HepG2 (cell line): Measurements from ENCODE around the gene GRIN2D. TPM values are rescaled to one million over a fixed set of nuclear protein-coding genes. Genes with fewer than 3 reads are reported as not detected.

ENCODE experiments used
- ELF1 ChIP-seq: sonication (generic); formaldehyde crosslinking; IDR thresholded peaks from 2 replicates; pipeline ENCODE4 v1.4.0; 2020; ENCODE audit warnings: missing genetic modification reagents
- HNRNPL ChIP-seq: fragments of 200-400 bp; formaldehyde crosslinking; IDR thresholded peaks from 2 replicates; pipeline ENCODE4 v1.6.1; 2017; ENCODE audit warnings: mild to moderate bottlenecking, low read depth, low read length
- MZF1 ChIP-seq: sonication (generic); formaldehyde crosslinking; IDR thresholded peaks from 2 replicates; pipeline ENCODE4 v1.8.1; 2023; ENCODE audit warnings: mild to moderate bottlenecking, missing genetic modification reagents, borderline replicate concordance
- RARA ChIP-seq: IDR thresholded peaks from 2 replicates; pipeline ENCODE4 v1.6.1; 2016; ENCODE audit warnings: missing genetic modification reagents, missing compliant biosample characterization
- TAF15 ChIP-seq: fragments of 200-400 bp; formaldehyde crosslinking; IDR thresholded peaks from one replicate; pipeline ENCODE4 v1.6.1; 2018; ENCODE audit warnings: mild to moderate bottlenecking, low read depth, low read length; ENCODE audit not compliant: poor library complexity, severe bottlenecking
- ZBTB1 ChIP-seq: sonication (generic); formaldehyde crosslinking; IDR thresholded peaks from 2 replicates; pipeline ENCODE4 v1.4.0; 2020; ENCODE audit warnings: missing genetic modification reagents, borderline replicate concordance
- ZFP41 ChIP-seq: sonication (generic); formaldehyde crosslinking; IDR thresholded peaks from 2 replicates; pipeline ENCODE4 v1.4.0; 2020; ENCODE audit warnings: mild to moderate bottlenecking, missing genetic modification reagents, borderline replicate concordance
- ZNF331 ChIP-seq: sonication (generic); formaldehyde crosslinking; IDR thresholded peaks from 2 replicates; pipeline ENCODE4 v1.4.0; 2020; ENCODE audit warnings: missing genetic modification reagents
- ZNF431 ChIP-seq: sonication (generic); formaldehyde crosslinking; IDR thresholded peaks from 2 replicates; pipeline ENCODE4 v1.9.0; 2022; ENCODE audit warnings: missing genetic modification reagents, low read depth, mild to moderate bottlenecking, borderline replicate concordance
- ZNF44 ChIP-seq: sonication (generic); formaldehyde crosslinking; IDR thresholded peaks from 2 replicates; pipeline ENCODE4 v1.5.1; 2020; ENCODE audit warnings: mild to moderate bottlenecking, missing genetic modification reagents
- ZNF562 ChIP-seq: sonication (generic); formaldehyde crosslinking; IDR thresholded peaks from 2 replicates; pipeline ENCODE4 v1.8.0; 2022; ENCODE audit warnings: missing genetic modification reagents, borderline replicate concordance
- ZNF563 ChIP-seq: sonication (generic); formaldehyde crosslinking; IDR thresholded peaks from 2 replicates; pipeline ENCODE4 v1.8.0; 2022; ENCODE audit warnings: mild to moderate bottlenecking, moderate library complexity, missing genetic modification reagents
- ZNF629 ChIP-seq: sonication (generic); formaldehyde crosslinking; conservative IDR thresholded peaks from 2 replicates; pipeline ENCODE4 v1.5.0; 2020; ENCODE audit warnings: missing genetic modification reagents
- polyA plus RNA-seq, 8 experiments: library from polyadenylated mRNA; depleted of rRNA in 3 of 8; stranded (reverse) in 7 of 8; unstranded in 1 of 8; fragments of >200 nt; fragmentation: Illumina TruSeq in 4 of 8; extraction: Trizol in 4 of 8; gene quantifications; 2 replicates each; pipeline versions ENCODE4 v1.2.1 to v1.2.3, GENCODE V29; 2011 to 2016; ENCODE audit warnings: low read depth in 4 of 8, missing spikeins in 1 of 8, mixed read lengths in 1 of 8; ENCODE audit not compliant: insufficient read depth in 1 of 8
- total RNA-seq, 5 experiments: library from RNA; depleted of rRNA; stranded (reverse); fragments of >200 nt; fragmentation: Illumina TruSeq; extraction: Trizol; gene quantifications; 2 replicates each; pipeline ENCODE4 v1.2.3, GENCODE V29; 2016; ENCODE audit warnings: low read depth in 1 of 5
- TF ChIP-seq, protein P1 (sequence below): sonication (generic); formaldehyde crosslinking; IDR thresholded peaks from 2 replicates; pipeline ENCODE4 v1.4.0; 2020; ENCODE audit warnings: missing genetic modification reagents, borderline replicate concordance
- TF ChIP-seq, protein P2 (sequence below): sonication (generic); formaldehyde crosslinking; IDR thresholded peaks from 2 replicates; pipeline ENCODE4 v1.5.1; 2020; ENCODE audit warnings: mild to moderate bottlenecking, missing genetic modification reagents, borderline replicate concordance
- TF ChIP-seq, protein P3 (sequence below): sonication (generic); formaldehyde crosslinking; IDR thresholded peaks from 2 replicates; pipeline ENCODE4 v1.5.0; 2020; ENCODE audit warnings: missing genetic modification reagents

The GRIN2D gene
- total and polyA plus RNA-seq, 2 of the 13 experiments (the other 11 are each of a cell fraction or from before 2014, with no cell fraction given) = 0.02 to 0.13 TPM

DNA sequence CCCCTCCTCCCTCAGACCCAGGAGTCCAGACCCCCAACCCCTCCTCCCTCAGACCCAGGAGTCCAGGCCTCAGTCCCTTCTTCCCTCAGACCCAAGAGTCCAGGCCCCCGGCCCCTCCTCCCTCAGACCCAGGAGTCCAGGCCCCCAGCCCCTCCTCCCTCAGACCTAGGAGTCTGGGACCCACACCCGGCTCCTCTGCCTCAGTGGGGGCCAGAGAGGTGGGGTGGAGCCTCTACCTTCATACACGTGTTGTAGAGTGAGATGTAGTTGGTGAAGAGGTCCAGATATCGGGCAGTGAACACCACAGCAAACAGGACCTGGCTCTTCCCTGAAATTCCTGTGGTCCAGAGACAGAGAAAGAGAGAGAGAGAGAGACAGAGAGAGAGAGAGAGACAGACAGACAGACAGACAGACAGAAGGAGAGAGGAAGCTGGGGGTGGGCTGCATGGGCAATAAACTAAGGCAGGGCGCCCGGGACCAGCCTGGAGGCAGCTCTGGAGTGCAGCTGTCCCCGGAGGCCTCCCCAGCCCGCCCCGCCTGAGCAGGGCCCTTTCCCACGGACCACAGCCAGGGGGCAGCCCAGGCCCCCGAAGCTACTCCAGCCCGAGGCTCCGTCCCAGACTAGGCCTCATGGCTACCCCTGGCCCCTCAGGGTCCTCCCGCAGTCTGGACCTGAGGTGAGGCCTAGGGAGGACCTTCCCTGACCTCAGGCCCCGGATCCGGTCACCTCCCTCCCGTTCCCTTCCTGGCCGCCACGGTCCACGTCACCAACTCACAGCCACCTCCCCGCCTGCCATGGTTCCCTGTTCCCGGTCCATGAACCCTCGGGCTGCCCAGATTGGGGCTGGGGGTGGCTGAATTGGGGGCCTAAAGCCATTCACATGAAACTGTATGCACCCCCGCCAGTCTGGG, 3.0 kb upstream of the GRIN2D start (continued):
- TF ChIP-seq, protein P1, sequence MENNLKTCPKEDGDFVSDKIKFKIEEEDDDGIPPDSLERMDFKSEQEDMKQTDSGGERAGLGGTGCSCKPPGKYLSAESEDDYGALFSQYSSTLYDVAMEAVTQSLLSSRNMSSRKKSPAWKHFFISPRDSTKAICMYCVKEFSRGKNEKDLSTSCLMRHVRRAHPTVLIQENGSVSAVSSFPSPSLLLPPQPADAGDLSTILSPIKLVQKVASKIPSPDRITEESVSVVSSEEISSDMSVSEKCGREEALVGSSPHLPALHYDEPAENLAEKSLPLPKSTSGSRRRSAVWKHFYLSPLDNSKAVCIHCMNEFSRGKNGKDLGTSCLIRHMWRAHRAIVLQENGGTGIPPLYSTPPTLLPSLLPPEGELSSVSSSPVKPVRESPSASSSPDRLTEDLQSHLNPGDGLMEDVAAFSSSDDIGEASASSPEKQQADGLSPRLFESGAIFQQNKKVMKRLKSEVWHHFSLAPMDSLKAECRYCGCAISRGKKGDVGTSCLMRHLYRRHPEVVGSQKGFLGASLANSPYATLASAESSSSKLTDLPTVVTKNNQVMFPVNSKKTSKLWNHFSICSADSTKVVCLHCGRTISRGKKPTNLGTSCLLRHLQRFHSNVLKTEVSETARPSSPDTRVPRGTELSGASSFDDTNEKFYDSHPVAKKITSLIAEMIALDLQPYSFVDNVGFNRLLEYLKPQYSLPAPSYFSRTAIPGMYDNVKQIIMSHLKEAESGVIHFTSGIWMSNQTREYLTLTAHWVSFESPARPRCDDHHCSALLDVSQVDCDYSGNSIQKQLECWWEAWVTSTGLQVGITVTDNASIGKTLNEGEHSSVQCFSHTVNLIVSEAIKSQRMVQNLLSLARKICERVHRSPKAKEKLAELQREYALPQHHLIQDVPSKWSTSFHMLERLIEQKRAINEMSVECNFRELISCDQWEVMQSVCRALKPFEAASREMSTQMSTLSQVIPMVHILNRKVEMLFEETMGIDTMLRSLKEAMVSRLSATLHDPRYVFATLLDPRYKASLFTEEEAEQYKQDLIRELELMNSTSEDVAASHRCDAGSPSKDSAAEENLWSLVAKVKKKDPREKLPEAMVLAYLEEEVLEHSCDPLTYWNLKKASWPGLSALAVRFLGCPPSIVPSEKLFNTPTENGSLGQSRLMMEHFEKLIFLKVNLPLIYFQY = no peak
- TF ChIP-seq MZF1 (no peak), ZNF563 (CRISPR knock-in tag) (peak; percentile 83; the same call in 1 of the 2 replicates), ZNF629 (CRISPR knock-in tag) (no peak), ZBTB1 (CRISPR knock-in tag) (no peak), HNRNPL (no peak), ELF1 (CRISPR knock-in tag) (no peak; the same call in 1 of the 2 replicates), ZNF44 (CRISPR knock-in tag) (no peak), ZNF331 (CRISPR knock-in tag) (peak; percentile 46; the same call in 1 of the 2 replicates), RARA (CRISPR knock-in tag) (peak; percentile 38), ZNF562 (CRISPR knock-in tag) (no peak), TAF15 (no peak), ZNF431 (CRISPR knock-in tag) (0 out of 2 replicates have a peak, but pooled peaks have one; percentile 80), ZFP41 (no peak)
- TF ChIP-seq, protein P2, sequence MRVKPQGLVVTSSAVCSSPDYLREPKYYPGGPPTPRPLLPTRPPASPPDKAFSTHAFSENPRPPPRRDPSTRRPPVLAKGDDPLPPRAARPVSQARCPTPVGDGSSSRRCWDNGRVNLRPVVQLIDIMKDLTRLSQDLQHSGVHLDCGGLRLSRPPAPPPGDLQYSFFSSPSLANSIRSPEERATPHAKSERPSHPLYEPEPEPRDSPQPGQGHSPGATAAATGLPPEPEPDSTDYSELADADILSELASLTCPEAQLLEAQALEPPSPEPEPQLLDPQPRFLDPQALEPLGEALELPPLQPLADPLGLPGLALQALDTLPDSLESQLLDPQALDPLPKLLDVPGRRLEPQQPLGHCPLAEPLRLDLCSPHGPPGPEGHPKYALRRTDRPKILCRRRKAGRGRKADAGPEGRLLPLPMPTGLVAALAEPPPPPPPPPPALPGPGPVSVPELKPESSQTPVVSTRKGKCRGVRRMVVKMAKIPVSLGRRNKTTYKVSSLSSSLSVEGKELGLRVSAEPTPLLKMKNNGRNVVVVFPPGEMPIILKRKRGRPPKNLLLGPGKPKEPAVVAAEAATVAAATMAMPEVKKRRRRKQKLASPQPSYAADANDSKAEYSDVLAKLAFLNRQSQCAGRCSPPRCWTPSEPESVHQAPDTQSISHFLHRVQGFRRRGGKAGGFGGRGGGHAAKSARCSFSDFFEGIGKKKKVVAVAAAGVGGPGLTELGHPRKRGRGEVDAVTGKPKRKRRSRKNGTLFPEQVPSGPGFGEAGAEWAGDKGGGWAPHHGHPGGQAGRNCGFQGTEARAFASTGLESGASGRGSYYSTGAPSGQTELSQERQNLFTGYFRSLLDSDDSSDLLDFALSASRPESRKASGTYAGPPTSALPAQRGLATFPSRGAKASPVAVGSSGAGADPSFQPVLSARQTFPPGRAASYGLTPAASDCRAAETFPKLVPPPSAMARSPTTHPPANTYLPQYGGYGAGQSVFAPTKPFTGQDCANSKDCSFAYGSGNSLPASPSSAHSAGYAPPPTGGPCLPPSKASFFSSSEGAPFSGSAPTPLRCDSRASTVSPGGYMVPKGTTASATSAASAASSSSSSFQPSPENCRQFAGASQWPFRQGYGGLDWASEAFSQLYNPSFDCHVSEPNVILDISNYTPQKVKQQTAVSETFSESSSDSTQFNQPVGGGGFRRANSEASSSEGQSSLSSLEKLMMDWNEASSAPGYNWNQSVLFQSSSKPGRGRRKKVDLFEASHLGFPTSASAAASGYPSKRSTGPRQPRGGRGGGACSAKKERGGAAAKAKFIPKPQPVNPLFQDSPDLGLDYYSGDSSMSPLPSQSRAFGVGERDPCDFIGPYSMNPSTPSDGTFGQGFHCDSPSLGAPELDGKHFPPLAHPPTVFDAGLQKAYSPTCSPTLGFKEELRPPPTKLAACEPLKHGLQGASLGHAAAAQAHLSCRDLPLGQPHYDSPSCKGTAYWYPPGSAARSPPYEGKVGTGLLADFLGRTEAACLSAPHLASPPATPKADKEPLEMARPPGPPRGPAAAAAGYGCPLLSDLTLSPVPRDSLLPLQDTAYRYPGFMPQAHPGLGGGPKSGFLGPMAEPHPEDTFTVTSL (CRISPR knock-in tag) = no peak
- TF ChIP-seq, protein P3, sequence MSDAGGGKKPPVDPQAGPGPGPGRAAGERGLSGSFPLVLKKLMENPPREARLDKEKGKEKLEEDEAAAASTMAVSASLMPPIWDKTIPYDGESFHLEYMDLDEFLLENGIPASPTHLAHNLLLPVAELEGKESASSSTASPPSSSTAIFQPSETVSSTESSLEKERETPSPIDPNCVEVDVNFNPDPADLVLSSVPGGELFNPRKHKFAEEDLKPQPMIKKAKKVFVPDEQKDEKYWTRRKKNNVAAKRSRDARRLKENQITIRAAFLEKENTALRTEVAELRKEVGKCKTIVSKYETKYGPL (CRISPR knock-in tag) = peak; percentile 85
